HG02852 (cell line): Measurements from ENCODE around the gene CCDC187.

ENCODE experiments used
- ATAC-seq: cut with Tn5 transposase; IDR thresholded peaks from one replicate; pipeline ENCODE4 v1.9.1; 2021; ENCODE audit warnings: mild to moderate bottlenecking, moderate library complexity; ENCODE audit not compliant: unreplicated experiment

The CCDC187 gene

GRCh38 chr9:136300016-136300545 lies 3.8 kb downstream of the CCDC187 start:
- ATAC-seq = no peak

DNA sequence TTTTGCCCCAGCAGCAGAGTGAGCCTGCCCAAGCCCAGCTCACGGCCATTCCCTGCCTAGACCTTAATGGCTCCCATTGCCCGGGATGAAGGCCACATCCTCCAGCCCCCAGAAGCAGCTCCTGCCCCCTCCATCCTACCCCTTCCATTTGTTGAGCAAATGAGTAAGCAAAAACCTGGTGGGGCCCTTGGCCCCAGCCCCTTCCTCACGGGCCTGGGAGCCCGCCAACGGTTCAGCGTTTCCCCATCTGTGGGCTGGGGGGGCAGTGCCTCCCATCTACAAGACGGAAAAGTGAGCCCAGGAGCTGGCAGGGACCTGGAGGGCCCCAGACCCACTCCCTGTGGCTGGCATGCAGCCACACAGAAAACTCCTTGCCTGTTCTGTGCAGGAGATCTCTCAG lies 4.4 kb downstream of the CCDC187 start:
- ATAC-seq = no peak

GRCh38 chr9:136299116-136299515 lies 4.8 kb downstream of the CCDC187 start:
- ATAC-seq = no peak

DNA sequence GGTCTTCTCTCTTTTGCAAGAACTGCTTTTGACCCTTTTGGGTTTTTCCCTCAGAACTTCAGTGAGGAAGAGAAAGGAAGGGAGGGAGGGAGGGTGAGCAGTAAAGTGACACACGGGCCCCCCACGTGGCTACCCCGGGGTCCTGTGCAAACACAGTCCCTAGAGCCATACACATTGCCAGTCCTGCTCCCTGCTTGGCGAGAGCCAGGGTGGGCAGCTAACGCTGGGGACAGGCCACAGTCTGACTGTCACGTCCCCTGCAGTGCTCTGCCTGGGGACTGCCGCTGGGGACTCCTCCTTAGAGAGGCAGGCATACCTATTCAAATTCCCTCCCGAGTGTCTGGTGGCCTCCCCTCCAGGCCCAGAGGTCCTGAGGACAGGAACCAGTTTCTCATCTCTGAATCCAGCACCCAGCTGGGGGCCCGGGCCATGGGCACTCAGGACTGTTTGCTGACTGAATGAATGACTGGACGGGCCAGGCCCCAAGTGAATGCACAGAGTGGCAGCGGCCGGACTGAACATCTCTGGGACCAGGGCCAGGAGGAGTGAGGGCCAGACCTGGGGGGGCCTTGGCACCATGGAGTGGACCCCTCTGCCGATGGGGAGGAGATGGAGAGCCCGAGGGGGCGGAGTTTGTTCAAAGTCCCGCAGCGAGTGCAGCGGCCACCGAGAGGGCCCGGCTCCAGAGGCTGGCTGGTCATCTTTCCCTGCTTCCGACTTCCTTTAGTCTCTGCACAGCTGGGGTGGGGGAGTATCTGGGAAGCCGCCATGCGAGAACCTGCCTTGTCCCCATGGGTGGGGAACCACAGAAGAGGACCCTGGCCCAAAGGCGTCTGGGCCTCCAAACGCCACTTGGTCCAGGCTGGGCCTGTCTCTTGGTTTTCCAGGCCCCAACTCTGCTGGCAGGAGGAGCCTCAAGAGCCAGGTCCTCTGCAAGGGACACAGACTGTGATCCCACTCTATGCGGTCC lies 5.8 kb downstream of the CCDC187 start:
- no peak for ATAC-seq

- ATAC-seq = no peak
These were observed 6.7 kb downstream of the CCDC187 start for GRCh38 chr9:136297016-136297691.

DNA sequence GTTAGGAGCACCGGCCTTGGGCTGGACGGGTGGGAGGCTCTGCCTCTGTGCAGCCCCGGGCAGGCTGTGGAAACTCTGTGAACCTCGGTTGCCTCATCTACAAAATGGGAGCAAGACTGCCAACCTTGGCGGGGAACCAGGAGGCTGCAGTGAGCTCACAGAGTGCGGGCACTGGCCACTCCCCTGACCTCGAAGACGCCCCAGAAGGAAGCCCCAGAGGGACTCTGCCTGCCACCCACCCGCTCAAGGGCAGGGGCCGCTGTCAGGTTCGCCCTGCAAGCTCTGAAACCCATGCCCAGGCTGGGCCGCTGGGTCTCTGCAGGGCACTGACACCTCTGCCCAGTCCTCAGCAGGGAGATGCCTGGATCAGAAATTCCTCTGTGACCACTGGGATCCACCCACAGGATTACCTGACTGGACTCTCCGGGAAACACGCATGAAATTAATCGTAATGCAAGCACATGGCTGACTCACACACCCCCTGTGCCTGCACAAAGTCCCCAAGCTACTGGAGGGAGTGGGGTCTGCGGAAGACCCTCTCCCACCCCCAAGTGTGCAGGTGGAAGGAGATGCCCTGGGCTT lies 7.4 kb downstream of the CCDC187 start:
- ATAC-seq = no peak

GRCh38 chr9:136295542-136296433 lies 8.1 kb downstream of the CCDC187 start:
- ATAC-seq = no peak

DNA sequence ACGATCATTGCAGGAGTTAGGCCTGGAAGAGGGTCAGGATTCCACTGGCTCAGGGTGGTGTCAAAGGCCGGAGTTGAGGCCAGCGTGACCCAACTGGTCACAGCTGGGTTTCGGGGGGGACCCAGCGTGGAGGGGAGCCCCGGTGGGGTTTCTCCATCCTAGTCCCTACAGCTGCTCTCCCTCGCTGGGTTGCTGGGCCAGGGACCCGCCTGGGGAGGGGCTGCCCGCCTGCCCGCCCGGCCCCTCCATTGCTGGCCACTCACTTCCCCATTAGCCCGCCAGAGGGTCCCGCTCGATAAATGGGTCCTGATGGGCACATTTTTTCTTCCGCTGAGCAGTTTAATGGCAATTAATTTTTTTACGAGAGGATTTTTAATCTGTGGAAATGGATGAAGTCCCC lies 8.8 kb downstream of the CCDC187 start:
- ATAC-seq = no peak

DNA sequence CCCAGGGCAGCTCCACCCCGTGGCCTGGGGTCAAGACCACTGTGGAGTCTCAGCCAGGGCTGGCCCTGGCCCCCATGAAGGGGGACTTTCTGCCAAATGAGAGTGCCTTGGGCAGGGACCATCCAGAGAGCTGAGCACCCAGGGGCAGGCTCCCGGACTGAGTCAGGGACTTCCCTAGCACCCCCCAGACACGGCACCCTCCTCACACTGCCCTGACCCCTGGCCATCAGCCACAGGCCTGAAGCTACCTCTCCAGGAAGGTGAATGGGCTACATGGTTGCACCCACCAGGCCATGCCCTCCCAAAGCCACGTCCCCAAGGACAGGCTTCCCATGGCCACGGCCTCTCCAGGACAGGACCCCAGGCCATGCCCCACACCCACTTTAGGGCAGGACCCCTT lies 9.5 kb downstream of the CCDC187 start:
- ATAC-seq = no peak

- no peak for ATAC-seq
These were observed 10.3 kb downstream of the CCDC187 start for GRCh38 chr9:136293476-136294077.

DNA sequence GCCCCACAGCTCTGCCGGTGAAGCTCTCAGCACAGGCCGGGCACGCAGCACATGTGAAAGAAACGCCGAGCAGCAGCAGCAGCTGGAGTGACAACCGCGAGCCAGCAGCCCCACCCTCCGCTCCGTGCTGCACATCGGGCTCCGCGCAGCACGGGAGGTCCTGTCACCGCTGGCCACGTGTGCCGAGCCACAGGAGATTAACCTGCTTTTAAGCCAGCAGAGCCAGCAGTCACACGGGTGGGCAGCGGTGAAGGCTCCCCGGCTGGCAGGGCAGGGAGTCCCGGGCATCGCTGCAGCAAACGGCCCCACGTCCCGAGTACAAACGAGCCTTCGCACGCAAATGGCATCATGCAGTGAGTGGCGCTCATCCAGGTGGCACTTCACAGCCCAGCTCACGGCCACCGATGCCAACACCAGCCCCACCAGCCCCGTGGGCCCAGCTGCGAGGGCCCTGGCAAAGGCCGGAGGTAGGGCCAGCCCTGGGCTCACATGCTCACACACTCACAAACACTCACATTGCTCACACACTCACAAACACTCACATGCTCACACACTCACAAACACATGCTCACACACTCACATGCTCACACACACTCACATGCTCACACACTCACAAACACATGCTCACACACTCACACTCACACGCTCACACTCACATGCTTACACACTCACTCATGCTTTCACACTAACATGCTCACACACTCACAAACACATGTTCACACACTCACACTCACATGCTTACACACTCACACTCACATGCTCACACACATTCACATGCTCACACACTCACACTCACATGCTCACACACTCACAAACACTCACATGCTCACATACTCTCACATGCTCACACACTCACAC lies 11.1 kb downstream of the CCDC187 start:
- ATAC-seq = no peak

- ATAC-seq = no peak
These were observed 11.8 kb downstream of the CCDC187 start for GRCh38 chr9:136292026-136292538.

DNA sequence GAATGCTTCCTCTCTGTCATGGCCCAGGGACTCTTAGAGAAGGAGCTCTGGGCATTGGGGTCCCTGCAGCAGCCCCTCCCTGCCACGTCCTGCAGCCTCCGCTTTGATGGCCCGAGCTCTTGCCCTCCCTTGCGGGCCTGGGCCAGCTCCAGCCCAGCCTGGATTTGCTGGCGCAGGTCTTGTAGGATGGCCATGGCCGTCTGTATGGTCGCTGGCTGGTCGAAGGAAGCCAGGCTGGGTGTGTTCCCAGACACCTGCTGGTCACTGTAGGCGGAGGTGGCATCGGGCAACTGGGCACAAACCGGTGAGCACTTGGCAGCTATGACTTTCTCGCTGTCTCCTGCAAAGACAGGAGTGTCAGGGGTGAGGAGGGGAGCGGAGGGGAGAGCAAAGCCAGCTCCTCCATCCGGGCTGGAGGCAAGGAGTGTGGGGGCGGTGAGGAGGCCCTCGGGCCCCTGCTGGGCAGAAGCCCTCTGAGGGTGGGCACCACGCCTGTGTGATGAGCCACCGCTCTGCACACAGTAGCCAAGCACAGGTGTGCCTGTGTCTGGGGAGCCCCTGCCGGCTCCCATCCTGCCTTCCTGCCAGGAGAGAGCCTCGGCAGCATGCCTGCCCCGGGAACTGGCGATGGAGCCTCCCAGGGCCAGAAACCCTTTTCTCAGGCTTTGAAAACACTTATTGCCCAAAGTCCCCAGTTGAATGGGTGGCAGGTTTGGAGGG lies 12.4 kb downstream of the CCDC187 start:
- ATAC-seq = no peak

DNA sequence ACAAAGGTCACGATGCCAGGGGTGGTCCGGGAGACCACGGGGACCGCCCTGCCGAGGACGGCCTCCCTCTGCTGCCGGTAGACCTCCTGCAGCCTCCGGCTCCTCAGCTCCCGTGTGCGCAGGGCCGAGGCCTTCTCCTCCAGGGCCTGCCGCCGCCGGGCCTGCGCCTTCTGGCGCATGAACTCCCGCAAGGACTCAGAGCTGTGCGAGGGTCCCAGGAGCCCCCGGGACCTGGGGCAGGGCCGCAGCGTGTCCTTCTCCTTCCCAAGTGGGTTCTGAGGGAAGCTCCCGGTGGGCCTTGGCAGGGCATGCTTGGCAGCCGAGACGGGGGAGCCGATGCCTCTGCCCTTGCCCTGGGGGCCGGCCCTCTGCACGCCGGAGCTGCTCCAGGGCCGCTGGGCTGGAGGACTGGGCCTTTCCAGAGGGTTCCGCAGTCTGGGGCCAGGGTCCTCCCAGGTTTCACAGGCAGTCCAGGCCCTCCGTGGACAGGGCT lies 13.3 kb downstream of the CCDC187 start:
- ATAC-seq = no peak

DNA sequence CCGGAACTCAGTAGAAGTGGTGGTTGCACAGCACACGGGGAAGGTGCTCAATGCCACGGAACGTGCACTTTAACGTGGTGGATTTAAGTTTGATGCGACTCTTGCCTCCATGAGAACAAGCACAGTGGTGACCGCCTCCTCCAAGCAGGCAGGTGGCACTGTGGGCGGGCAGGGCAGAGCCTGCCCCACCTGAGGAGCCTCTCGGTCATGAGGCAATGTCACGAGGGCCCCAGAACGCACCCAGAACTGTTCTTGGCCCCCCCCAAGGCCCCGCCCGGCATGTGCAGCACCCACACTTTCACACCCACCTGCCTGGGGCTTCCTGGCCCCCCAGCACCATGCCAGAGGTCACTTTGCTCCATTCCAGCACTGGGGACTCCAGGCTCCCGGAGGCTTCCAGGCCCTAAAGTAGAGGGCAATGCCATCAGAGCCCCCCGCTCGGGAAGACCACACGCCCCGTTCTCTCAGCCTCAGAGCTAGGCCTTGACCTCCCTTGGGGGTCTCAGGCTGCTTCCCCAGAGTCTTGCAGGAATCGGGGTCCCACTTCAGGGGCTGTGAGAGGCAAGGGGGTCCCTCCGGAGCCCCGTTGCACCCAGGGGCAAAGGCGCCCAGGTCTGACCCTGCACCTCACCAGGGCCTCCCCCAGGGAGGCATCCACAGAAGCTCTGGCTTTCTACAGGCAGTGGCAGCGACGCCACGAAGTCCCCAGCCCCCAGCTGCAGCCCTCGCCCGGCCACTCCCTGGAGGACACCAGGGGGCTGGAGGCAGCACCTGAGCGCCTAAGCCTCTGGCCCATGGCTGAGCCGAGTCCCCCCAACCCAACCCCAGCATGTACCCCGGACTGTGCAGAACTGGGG lies 14.0 kb downstream of the CCDC187 start:
- ATAC-seq = no peak

DNA sequence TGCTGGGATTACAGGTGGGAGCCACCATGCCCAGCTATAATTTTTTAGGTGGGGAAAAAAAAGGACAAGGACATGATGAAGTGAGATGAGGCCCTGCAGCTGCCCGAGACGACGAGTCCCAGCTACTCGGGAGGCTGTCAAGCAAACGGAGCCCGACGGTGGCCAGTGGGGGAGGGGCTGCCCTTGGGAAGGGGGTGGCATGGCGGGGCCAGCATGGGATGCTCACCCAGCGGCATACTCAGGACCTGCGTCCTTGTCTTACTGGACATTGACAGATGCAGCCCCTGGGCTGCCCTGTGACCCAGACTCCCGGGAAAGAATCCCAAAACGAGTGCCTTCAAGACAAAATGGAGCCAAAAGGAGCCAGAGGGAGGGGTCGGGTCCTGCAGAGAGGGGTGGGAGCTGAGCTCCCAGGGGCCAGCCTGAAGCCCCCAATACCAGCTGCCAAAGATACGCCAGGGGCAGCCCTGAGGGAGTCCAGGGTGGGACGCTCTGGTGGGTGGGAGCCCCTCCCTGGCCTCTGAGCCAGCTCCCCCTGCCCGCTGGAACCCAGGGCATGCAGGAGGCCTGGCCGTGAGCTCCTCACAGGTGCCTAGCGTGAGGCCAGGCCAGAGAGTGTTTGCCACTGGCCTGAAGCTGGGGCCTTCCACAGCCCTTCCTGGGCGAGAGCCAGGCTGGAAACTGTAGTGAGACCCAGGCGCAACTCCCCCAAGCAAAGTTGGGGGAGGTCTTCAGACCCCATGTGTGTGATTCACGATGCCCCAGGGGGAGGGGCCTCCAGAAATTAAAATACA lies 15.7 kb downstream of the CCDC187 start:
- ATAC-seq = no peak
